Activated CD4-positive, alpha-beta T cell treated with anti-CD3 and anti-CD28 coated beads, Interleukin-2, amount 10 ng/mL, durations not matched to agents 24 days and 14 days (primary cell): ENCODE data around the gene SUSD2. TPM values are rescaled to one million over a fixed set of nuclear protein-coding genes. Genes with fewer than 3 reads are reported as not detected.

Experiments used
- DNase-seq: peaks from one replicate; pipeline ENCODE4 v3.0.0; 2022
- H3K27ac Mint-ChIP-seq: one replicate; pipeline ENCODE4 v1.8.0; 2022; ENCODE audit warnings: mild to moderate bottlenecking, mixed read lengths
- H3K27me3 Mint-ChIP-seq: one replicate; pipeline ENCODE4 v1.8.0; 2022; ENCODE audit warnings: mixed read lengths
- H3K36me3 Mint-ChIP-seq: one replicate; pipeline ENCODE4 v1.8.0; 2022; ENCODE audit warnings: low read depth, mild to moderate bottlenecking, mixed read lengths
- H3K4me1 Mint-ChIP-seq: one replicate; pipeline ENCODE4 v1.8.0; 2021; ENCODE audit warnings: mixed read lengths
- H3K4me3 Mint-ChIP-seq: one replicate; pipeline ENCODE4 v1.8.0; 2022; ENCODE audit warnings: mild to moderate bottlenecking, moderate library complexity, mixed read lengths
- H3K9me3 Mint-ChIP-seq: one replicate; pipeline ENCODE4 v1.8.0; 2021; ENCODE audit warnings: mixed read lengths
- intact Hi-C: fragments of 100-400 bp; cut with micrococcal nuclease; formaldehyde crosslinking; loops from one replicate; pipeline ENCODE4 v1.15.1; 2023
- total RNA-seq: library from RNA; stranded (reverse); gene quantifications from 2 replicates; pipeline ENCODE4 v1.2.3, GENCODE V29; 2022

SUSD2 gene
- total RNA-seq, 1 donor from 2014 or later, result 0.75 TPM

- Mint-ChIP-seq H3K27me3 (no peaks in the 10 kb centered on the region), H3K4me1 (peaks cover 46% of the 10 kb centered on the region)
These were observed 36.6 kb upstream of the SUSD2 start for GRCh38 chr22:24144778-24145085.

GRCh38 chr22:24145446-24146193 is 35.7 kb upstream of the SUSD2 start:
- Mint-ChIP-seq H3K4me1 (peaks cover 42% of the 10 kb centered on the region), H3K4me3 (peak overlapping the region; percentile 57), H3K36me3 (peaks cover 23% of the 10 kb centered on the region), H3K27me3 (no peaks in the 10 kb centered on the region), H3K27ac (peak overlapping the region; percentile 50), H3K9me3 (no peaks in the 10 kb centered on the region)
- DNase-seq, result no peak
- intact Hi-C loops, result no loop called here

More at GRCh38 chr22:24144778-24145085, 36.6 kb upstream of the SUSD2 start:
- peaks cover 24% of the 10 kb centered on the region for H3K36me3 Mint-ChIP-seq
- intact Hi-C loops, result no loop called here
- peak overlapping the region; percentile 20 for H3K27ac Mint-ChIP-seq
- H3K9me3 Mint-ChIP-seq, result no peaks in the 10 kb centered on the region
- H3K4me3 Mint-ChIP-seq, result peak overlapping the region; percentile 5
- no peak for DNase-seq

- Mint-ChIP-seq H3K27ac (peak overlapping the region; percentile 50), H3K36me3 (peaks cover 22% of the 10 kb centered on the region), H3K4me1 (peaks cover 41% of the 10 kb centered on the region), H3K27me3 (no peaks in the 10 kb centered on the region), H3K9me3 (no peaks in the 10 kb centered on the region), H3K4me3 (peak overlapping the region; percentile 57)
- intact Hi-C loops, result no loop called here
- peak; percentile 78 for DNase-seq
These were observed 35.1 kb upstream of the SUSD2 start for GRCh38 chr22:24146194-24146616.

GRCh38 chr22:24146791-24147353 is 34.4 kb upstream of the SUSD2 start:
- Mint-ChIP-seq H3K27me3 (no peaks in the 10 kb centered on the region), H3K4me1 (peaks cover 38% of the 10 kb centered on the region), H3K4me3 (no peak overlapping the region), H3K27ac (no peak overlapping the region), H3K36me3 (peaks cover 22% of the 10 kb centered on the region), H3K9me3 (no peaks in the 10 kb centered on the region)
- no peak for DNase-seq
- intact Hi-C loops, result no loop called here

GRCh38 chr22:24147666-24148065 is 33.6 kb upstream of the SUSD2 start:
- H3K9me3 Mint-ChIP-seq, result no peaks in the 10 kb centered on the region
- peak overlapping the region; percentile 50 for H3K27ac Mint-ChIP-seq
- intact Hi-C loops, result no loop called here
- peaks cover 39% of the 10 kb centered on the region for H3K4me1 Mint-ChIP-seq
- H3K27me3 Mint-ChIP-seq, result no peaks in the 10 kb centered on the region
- H3K4me3 Mint-ChIP-seq, result peak overlapping the region; percentile 0
- peaks cover 20% of the 10 kb centered on the region for H3K36me3 Mint-ChIP-seq
- DNase-seq, result no peak

- H3K4me1 Mint-ChIP-seq, result peaks cover 43% of the 10 kb centered on the region
- no peak overlapping the region for H3K4me3 Mint-ChIP-seq
- no peak for DNase-seq
- intact Hi-C loops, result no loop called here
- H3K27ac Mint-ChIP-seq, result peak overlapping the region; percentile 59
- no peaks in the 10 kb centered on the region for H3K27me3 Mint-ChIP-seq
- peaks cover 16% of the 10 kb centered on the region for H3K36me3 Mint-ChIP-seq
- H3K9me3 Mint-ChIP-seq, result no peaks in the 10 kb centered on the region
These were observed 32.8 kb upstream of the SUSD2 start for GRCh38 chr22:24148266-24149197.

GRCh38 chr22:24149198-24149590 is 32.1 kb upstream of the SUSD2 start:
- H3K9me3 Mint-ChIP-seq, result no peaks in the 10 kb centered on the region

GRCh38 chr22:24153353-24153752 is 27.9 kb upstream of the SUSD2 start:
- intact Hi-C loops, result no loop called here
- Mint-ChIP-seq H3K36me3 (peaks cover 10% of the 10 kb centered on the region), H3K27ac (peak overlapping the region; percentile 76), H3K4me1 (peaks cover 58% of the 10 kb centered on the region), H3K27me3 (no peaks in the 10 kb centered on the region), H3K4me3 (peak overlapping the region; percentile 67), H3K9me3 (no peaks in the 10 kb centered on the region)
- peak; percentile 82 for DNase-seq

More at GRCh38 chr22:24149198-24149590, 32.1 kb upstream of the SUSD2 start:
- intact Hi-C loops, result no loop called here
- Mint-ChIP-seq H3K4me1 (peaks cover 49% of the 10 kb centered on the region), H3K27ac (no peak overlapping the region), H3K36me3 (peaks cover 15% of the 10 kb centered on the region), H3K4me3 (no peak overlapping the region), H3K27me3 (no peaks in the 10 kb centered on the region)
- DNase-seq, result no peak

GRCh38 chr22:24153959-24154358 is 27.3 kb upstream of the SUSD2 start:
- DNase-seq, result peak; percentile 74
- Mint-ChIP-seq H3K9me3 (no peaks in the 10 kb centered on the region), H3K36me3 (peaks cover 10% of the 10 kb centered on the region), H3K4me3 (peak overlapping the region; percentile 67), H3K27me3 (no peaks in the 10 kb centered on the region), H3K4me1 (peaks cover 62% of the 10 kb centered on the region), H3K27ac (peak overlapping the region; percentile 76)
- intact Hi-C loops, result loop anchor here (2.0 kb wide), 1 partner anchor 13 kb away; no protein-coding TSS in a partner anchor

GRCh38 chr22:24154826-24155225 is 26.5 kb upstream of the SUSD2 start:
- H3K9me3 Mint-ChIP-seq, result no peaks in the 10 kb centered on the region
- H3K4me1 Mint-ChIP-seq, result peaks cover 63% of the 10 kb centered on the region
- no peak for DNase-seq
- peak overlapping the region; percentile 67 for H3K4me3 Mint-ChIP-seq
- no peaks in the 10 kb centered on the region for H3K27me3 Mint-ChIP-seq
- peaks cover 4% of the 10 kb centered on the region for H3K36me3 Mint-ChIP-seq
- peak overlapping the region; percentile 76 for H3K27ac Mint-ChIP-seq
- intact Hi-C loops, result loop anchor here (2.0 to 5.0 kb wide), 3 partner anchors 14 to 402 kb away; partner anchors contain the start of genes GUCD1 and SNRPD3

GRCh38 chr22:24155627-24156140 is 25.6 kb upstream of the SUSD2 start:
- H3K27ac Mint-ChIP-seq, result peak overlapping the region; percentile 81
- no peaks in the 10 kb centered on the region for H3K9me3 Mint-ChIP-seq
- peaks cover 4% of the 10 kb centered on the region for H3K36me3 Mint-ChIP-seq
- H3K4me1 Mint-ChIP-seq, result peaks cover 66% of the 10 kb centered on the region
- H3K4me3 Mint-ChIP-seq, result peak overlapping the region; percentile 67
- intact Hi-C loops, result loop anchor here (2.0 to 5.0 kb wide), 3 partner anchors 15 to 402 kb away; partner anchors contain the start of genes GUCD1 and SNRPD3
- no peaks in the 10 kb centered on the region for H3K27me3 Mint-ChIP-seq
- peak; percentile 82 for DNase-seq

- intact Hi-C loops, result loop anchor here (5.0 kb wide), 2 partner anchors 49 to 401 kb away; partner anchors contain the start of genes GUCD1 and SNRPD3
- peak; percentile 93 for DNase-seq
- peaks cover 66% of the 10 kb centered on the region for H3K4me1 Mint-ChIP-seq
These were observed 25.0 kb upstream of the SUSD2 start for GRCh38 chr22:24156141-24156912.

More at GRCh38 chr22:24156141-24156912, 25.0 kb upstream of the SUSD2 start:
- Mint-ChIP-seq H3K36me3 (peaks cover 4% of the 10 kb centered on the region), H3K9me3 (no peaks in the 10 kb centered on the region), H3K27me3 (no peaks in the 10 kb centered on the region), H3K27ac (peak overlapping the region; percentile 92), H3K4me3 (peak overlapping the region; percentile 92)
